HG02981 (cell line): ENCODE results near the gene TAL1.
"Not testable (repeated sequence)": the region's sequence is repeated elsewhere in the genome, so short reads cannot be mapped to it uniquely, and the experiment has no call there.

ENCODE experiments used
- ATAC-seq: cut with Tn5 transposase; IDR thresholded peaks from one replicate; pipeline ENCODE4 v1.9.1; 2021; ENCODE audit warnings: mild to moderate bottlenecking, moderate library complexity; ENCODE audit not compliant: unreplicated experiment

The TAL1 gene

DNA sequence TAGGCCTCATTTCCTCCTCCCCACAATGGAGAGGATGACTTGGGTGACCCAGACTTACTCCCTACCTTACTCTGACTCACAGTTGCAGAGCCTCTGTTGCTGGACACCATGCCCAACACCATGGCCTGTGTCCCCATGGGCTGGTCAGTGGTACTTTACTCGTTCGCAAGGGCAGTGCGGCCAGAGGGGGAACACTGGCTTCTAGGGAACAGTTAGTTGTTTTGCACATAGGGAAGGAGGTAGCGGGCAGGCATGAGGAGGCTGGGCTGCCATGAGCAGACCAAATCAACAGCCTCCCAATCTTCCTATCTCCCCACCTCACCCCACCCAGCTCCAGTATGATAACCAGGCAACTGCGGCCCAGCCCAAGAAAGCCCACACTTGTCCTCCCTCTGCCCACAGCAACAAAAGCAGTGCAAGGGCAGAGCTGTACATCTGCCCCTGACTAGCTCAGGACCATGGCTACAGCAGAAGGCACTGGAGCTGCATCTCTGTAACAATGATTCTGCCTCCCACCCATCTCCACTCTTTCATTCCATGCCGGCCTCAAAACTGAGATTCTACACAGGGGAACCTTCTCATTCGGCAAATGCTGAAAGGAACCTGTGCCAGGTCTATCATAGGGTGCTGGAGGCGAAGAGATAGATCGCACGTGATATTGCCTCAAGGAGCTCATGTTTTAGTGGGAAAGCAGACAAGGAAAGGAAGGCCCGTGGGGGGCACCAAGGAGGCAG is 18.6 kb downstream of the TAL1 start:
- no peak for ATAC-seq

DNA sequence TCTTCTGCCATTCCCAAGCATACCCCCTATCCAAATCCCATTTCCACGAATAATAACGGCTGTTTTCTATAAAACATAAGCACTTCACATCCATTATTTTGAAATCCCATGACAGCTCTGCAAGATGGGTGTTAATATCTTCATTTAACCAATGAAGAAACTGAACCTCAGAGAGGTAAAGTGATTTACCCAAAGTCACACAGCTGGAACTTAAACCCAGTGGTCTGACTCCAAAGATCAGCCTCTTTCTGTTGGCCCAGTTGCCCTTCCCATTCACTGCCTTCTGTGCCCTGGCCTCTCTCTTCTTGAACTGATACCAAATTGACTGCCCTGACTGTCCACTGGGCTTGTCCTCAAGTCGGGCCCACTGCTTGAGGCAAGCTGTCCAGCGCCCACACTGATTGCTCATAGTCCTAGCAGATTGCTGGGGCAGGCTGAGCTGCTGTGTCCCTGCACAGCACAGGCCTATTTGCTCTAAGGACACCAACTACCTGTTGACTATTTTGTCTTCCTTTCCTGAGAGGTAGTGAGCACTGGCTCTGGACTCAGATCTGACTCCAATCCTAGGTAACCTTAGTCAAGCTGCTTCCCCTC is 19.3 kb downstream of the TAL1 start:
- no peak for ATAC-seq

DNA sequence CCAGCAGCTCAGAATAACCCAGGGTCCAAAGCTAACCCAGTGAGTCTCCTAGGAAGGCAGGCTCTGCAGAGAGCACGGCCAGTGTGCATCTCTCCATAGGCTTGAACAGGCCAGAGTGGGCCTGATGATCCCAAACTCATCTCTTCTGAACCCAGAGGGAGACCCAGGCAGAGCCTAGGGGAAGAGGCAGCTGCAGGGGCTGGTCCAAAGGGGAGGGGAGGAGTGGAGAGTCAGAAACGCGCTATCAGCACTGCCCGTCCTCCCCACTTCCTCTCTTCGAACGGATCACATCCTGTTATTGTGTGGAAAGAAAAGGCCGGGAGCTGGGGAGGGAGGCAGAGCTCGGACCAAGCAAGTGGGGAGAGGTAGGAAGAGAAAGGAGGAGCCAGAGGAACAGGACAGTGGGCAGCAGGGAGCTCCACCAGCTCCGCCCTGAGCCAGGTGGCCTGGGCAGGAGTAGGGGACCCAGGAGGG is 20.2 kb downstream of the TAL1 start:
- ATAC-seq = no peak

DNA sequence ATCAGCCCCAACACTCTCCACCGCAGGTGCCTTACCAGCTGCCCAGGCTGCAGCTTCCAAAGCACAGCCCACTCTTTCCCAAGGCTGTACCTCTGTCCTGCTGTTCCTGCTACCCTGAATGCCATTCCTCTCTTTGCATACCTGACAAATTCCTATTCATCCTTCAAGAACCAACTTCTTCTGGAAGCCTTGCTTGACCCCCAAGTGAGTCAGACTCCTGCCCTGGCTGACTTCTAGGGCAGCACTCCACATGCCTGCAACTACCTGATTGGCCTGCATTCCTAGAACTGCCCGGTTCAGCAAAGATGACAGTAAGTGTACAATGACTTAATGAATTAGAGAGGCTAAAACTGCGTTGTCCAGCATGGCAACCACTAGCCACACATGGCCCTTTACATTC is 21.4 kb downstream of the TAL1 start:
- no peak for ATAC-seq

DNA sequence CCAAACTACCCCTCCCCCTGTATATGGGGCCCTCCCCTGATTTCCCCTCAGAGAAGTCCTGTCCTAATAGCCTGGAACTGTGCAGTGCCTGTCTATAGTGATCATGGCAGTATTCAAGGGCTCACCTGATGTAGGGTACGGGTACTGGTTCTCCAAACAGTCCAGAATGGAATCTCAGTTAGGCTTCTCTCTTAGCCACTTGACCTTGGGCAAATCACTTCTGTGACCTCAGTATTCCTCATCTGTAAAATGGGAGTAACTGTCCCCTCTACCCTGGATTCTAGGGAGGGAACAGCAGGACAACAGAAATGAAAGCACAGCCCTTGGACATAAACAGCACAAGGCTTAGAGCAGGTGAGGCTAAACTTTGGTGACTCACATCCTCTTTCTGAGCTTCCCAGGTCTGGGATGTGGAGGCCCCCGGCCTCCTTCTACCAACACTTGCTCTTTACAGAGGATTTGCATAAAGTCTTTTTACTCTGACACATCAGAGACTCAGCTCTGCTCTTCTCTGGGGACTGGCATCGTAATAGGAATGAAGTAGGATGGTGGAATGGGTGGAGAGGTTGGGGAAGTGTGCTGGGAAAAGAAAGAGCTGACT is 22.2 kb downstream of the TAL1 start:
- no peak for ATAC-seq

DNA sequence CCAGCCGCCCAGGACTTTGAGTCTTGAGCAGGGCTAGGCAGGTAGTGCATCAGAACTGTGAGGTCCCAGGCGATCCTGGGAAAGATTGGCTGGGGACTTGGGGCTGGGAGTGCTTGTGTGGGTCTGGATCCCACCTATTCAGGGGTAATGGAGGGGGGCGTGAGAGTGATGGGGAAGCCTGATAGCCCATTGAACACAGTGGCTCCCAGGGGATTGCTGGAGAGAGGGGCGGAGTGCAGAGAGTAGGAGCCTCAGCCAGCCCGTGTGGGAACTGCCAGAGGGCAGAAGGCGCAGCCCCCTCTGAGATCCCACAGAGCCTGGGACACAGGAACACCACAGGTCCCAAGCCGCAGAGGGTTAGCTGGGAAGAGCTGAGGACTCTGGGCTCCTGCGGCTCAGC is 22.9 kb downstream of the TAL1 start:
- ATAC-seq = no peak

DNA sequence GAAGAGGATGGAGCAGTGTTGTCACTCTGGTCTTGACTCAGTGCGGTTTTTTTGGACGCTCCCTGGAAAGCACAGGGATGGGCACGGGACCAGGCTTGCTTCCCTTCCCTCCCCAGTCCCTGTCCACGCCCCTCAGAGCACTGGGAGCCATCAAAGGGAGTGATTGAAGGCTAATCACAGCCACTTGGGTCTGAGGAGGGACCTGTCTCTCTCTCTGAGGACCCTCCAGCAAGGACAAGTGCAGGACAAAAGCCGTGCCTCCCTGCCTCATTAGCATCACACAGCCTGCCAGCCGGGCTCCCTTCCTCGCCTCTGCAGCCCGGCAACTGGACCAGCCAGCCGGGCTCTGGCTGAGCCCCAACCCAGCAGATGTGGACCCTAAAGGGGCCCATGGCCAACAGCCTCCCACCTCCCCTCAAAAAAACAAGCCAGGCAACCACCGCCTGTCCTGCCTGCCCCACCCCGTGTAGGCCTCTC is 23.6 kb downstream of the TAL1 start:
- no peak for ATAC-seq

DNA sequence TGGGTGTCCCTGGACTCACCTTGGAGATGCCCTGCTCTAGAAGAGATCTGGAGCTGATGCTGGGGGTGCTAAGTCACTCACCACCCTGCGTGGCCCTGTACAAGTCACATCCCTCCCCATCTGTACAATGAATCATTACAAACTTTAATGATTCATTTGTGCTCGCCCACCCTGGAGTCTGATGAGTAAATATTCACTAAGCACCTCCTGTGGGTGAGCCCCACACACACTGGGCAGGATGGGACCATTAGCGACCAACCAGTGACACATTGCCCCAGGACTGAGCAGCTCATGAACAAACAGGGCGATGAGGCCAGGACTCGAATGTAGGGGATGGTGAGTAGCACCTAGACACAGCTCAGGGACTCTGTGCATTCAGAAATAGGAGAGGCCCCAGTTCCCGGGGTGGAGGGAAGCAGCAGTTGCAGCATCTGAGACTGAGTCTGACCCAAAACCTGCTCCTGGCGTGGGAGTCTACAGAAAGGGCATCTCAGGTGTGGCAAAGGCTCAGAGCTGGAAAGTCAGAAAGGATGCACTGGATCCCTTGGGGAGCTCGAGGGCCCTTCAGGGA is 24.1 kb downstream of the TAL1 start:
- ATAC-seq = no peak

DNA sequence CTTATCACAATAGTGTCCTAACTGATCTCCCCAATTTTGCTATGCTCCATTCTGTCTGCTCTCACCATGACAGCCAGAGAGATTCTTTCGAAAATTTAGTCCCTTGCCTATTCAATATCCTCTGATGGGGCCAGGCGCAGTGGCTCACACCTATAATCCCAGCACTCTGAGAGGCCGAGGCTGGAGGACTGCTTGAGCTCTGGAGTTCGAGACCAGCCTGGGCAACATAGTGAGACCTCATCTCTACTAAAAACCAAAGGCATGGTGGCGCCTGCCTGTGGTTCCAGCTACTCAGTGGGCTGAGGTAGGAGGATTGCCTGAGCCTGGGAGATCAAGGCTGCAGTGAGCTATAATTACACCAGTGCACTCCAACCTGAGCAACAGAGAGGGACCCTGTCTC is 26.1 kb downstream of the TAL1 start:
- no peak for ATAC-seq

DNA sequence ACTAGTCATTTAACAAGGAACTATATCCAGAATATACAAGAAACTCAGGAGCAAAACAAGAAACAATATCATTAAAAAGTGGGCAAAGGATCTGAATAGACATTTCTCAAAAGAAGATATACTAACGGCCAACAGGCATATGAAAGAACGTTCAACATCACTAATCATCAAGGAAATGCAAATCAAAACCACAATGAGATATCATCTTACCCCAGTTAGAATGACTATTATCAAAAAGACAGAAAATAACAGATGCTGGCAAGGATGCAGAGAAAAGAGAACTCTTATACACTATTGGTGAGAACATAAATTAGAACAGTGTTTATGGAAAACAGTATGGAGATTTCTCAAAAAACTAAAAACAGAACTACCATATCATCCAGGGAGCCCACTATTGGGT is 28.5 kb downstream of the TAL1 start:
- not testable (repeated sequence) for ATAC-seq

DNA sequence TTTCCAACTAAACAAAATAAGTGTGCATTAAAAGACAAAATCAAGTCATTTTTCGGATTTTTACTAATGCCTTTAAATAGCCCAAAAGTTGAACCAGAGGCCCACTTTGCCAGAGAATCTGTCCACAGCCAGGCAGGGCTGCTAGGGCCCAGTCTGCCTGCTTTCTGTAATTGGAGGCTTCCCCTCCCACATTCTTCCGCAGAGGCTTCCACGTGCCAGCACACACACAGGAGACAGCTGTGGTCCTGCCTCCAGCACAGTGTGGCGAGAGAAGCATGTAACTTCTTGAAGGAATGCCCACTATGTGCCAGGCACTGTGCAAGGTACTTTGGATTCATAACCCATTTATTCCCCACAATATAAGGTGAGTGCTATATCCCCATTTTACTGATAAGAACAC is 30.8 kb downstream of the TAL1 start:
- ATAC-seq = no peak

DNA sequence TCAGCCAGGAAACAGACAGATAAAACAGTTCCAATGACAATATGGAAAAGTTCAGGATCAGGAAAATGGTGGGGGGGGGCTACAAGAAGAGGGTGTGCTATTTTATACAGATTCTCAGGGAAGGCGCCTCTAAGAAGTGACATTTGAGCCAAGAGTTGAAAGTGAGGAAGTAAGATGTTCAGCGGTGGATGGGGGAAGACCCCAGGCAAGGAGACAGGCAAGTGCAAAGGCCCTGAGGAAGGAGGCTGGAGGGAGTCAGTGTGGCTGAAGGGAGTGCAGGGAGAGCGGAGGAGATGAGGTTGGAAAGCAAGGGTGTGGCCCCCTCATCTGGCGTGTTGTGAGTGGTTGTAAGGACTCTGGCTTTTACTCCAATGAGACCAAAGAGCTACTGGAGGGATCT is 33.8 kb downstream of the TAL1 start:
- ATAC-seq = no peak

DNA sequence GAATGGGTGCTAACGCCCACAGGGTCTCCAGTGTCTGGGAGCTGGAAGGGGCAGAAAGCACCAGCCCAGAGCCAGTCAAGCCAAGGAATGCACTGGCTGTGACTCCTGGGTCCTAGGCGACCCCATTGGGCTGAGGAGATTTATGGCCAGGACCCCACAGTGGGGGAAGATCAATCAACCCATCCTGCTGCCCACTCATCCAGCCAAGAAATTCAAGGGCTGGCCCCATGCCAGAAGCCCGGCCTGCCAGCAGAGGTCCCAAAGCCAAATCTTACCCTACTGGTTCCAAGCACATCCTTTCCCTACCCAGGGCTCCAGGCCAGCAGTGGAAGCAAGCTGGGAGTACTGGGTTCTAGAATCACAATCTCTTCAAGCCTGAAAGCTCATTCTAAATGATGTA is 35.4 kb downstream of the TAL1 start:
- no peak for ATAC-seq

DNA sequence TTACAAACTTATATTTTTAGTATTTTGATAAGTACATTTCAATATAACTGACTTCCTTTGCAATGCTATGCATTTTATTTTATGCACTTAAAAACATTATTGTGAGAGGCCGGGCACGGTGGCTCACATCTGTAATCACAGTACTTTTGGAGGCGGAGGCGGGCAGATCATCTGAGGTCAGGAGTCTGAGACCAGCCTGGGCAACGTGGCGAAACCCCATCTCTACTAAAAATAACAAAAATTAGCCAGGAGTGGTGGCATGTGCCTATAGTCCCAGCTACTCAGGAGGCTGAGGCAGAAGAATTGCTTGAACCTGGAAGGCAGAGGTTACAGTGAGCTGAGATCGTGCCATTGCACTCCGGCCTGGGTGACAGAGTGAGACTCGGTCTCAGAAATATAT is 36.0 kb downstream of the TAL1 start:
- ATAC-seq = not testable (repeated sequence)

DNA sequence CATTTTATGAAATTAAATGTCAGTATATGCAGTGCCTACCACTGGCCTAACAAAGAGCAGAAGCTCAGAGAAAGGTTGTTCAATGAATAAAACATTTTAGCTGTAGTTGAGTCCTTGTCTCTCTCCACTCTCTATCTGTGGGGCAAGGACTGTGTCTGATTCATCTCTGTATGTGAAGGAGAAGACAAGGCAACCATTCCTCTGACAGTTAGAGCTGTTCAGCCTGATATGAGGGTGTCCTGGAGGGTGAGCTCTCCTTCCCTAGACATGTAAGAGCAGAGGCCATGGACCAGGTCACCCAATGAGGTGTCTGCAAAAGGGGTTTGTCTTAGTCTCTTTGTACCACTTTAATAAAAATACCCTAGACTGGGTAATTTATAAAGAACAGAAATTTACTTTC is 37.7 kb downstream of the TAL1 start:
- no peak for ATAC-seq

DNA sequence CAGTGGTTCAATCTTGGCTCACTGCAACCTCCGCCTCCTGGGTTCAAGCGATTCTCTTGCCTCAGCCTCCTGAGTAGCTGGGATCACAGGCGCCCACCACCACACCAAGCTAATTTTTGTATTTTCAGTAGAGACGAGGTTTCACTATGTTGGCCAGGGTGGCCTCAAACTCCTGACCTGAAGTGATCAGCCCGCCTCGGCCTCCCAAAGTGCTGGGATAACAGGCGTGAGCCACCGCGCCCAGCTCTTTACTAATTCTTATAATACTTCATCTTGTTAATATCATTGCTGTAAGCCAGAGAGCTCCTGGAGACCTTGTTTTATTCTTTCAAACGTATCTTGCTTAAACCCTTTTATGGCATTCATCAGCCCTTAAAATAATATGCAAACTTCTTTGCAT is 38.5 kb downstream of the TAL1 start:
- ATAC-seq = not testable (repeated sequence)

DNA sequence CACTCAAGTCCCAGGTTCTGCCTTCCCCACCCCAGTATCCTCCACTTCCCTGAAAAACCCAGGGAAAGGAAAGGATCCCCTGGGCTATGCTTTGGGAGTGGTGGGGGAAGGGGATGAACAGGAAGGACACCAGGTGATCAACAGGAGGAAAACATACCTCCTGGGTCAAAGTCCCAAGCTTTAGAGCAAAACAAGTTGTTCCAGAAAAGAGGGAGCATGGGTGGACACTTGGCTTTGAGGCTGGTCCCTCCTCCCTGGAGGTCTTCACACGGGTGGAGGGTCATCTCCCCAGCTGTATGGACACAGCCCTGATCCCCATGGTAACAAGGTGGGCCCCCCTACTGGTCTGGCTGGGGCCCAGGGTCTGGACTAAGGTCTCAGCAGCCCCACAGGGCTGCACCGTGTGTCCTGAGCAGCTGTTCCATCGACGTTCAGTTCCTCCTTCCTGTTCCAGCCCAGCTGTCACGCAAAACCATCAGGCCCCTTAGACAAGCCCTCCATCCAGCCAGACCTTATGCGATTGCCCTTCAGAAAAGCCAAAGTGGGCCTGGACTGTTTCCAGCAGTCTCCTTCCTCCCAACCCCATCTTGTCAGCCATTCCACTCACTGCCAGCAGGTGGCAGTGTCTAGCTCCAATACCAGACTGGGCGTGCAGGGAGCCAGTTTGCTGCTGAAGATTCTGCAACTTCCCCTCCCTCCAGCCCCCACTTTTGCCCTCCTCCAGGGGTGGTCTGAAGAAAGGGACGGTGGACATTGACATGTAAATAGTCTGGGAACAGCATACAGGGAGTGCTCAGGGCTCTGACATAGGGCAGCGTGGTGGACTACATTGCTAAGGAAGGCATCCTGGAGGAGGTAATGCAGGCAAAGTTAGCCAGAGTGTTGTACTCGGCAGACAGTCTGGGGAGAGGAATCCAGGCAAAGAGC is 39.3 kb downstream of the TAL1 start:
- ATAC-seq = no peak

DNA sequence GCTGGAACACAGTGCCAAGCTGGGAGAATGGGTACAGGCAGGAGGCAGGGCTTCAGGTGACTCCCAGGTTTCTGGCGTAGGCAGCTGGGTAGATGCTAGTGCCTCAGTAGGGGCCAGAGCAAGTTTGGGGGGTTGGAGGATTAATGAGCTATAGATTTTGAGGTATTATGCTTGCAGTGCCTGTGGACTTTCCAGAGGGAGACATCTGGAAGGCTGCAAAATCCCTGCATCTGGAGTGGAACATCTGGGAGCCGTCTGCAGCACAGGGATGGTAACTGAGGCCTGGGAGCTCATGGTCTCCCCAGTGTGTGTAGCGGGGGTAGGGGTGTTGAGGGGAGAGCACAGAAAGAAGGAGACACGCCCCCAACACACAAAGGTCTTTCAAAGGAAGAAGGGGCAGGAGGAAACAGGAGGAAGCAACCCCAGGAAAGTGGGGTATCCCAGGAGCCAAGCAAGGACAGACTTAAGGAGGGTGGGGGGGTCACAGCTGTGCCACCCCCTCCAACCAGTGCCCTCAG is 40.0 kb downstream of the TAL1 start:
- no peak for ATAC-seq

DNA sequence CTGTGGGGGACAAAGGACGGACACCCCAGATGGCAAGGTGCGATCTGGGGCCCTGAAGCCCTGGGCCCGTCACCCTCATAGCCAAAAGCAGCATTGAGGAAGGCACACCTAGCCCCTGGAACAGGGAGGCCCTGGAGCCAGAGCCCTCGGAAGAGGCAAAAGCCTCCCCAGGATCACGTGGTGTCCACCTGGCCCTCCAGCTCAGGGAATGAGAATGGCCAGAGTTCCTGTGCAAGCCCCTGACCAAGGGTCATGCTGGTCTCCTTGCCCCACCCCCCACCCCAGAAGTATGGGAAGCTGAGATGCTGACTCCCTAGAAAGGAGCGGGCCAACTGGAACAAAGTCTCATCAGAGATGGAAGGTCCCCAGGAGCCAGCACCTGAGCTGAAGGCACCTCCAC is 41.2 kb downstream of the TAL1 start:
- no peak for ATAC-seq

DNA sequence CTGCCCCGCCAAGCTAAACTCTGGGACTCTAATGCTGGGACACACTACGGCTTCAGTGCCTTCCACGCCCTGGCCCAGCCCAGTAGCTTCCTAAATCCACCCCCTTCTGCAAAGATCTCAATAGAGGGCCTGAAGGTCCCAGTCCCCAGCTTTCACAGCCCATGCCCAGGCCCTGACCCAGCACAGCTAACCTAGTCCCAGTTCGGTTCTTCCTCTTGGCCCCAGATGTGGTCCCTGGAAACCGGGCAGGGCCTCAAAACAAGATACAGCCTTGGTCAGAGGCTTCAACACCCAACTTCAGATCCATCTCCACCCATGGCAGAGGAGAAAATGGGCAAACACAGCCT is 41.5 kb downstream of the TAL1 start:
- ATAC-seq = no peak
